Duodenal mucosa (tissue), 2 donors: ENCODE measurements around the gene FAM163A.

Experiments used
- H3K27ac ChIP-seq: one replicate; pipeline ENCODE4 v1.7.0; 2013; ENCODE audit warnings: low read depth, low read length
- H3K27me3 ChIP-seq, 2 donors: one replicate each; pipeline ENCODE4 v1.7.0; 2013; ENCODE audit warnings: low read length in 2 of 2, control low read depth in 1 of 2; ENCODE audit not compliant: insufficient read depth in 2 of 2, control insufficient read depth in 1 of 2
- H3K36me3 ChIP-seq, 2 donors: one replicate each; pipeline ENCODE4 v1.7.0; 2013; ENCODE audit warnings: low read length in 2 of 2, control low read depth in 1 of 2; ENCODE audit not compliant: insufficient read depth in 2 of 2, control insufficient read depth in 1 of 2
- H3K4me1 ChIP-seq, 2 donors: one replicate each; pipeline ENCODE4 v1.7.0; 2013; ENCODE audit warnings: low read length in 2 of 2, control low read depth in 1 of 2; ENCODE audit not compliant: insufficient read depth in 2 of 2, control insufficient read depth in 1 of 2
- H3K4me3 ChIP-seq, 2 donors: one replicate each; pipeline ENCODE4 v1.7.0; 2013; ENCODE audit warnings: low read length in 2 of 2, low read depth in 1 of 2
- H3K9ac ChIP-seq, 2 donors: one replicate each; pipeline ENCODE4 v1.7.0; 2013; ENCODE audit warnings: low read length in 2 of 2, low read depth in 1 of 2
- H3K9me3 ChIP-seq, 2 donors: one replicate each; pipeline ENCODE4 v1.7.0; 2013; ENCODE audit warnings: low read length in 2 of 2, control low read depth in 1 of 2; ENCODE audit not compliant: control insufficient read depth in 1 of 2

FAM163A gene

DNA sequence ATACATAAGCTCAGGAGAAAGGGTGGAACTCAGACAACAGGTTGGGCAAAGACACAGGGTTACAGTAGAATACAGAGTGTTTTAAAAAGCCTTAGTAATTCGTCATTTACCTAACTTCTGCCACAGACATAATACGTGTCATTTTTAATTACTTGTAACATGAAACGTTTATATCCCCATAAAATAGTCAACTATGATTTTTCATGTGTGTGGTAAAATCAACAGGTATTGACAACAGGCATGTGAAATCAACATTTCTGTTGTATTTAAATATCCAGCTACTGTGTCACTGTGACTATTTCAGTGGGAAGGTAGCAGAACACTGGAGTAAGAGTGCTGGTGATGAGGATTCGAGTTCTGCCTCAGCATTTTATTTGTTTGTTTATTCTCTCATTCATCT, 5.7 kb downstream of the FAM163A start:
- H3K27me3 ChIP-seq: peaks cover 7 to 18% of the 10 kb centered on the region in 2 donors
- H3K9me3 ChIP-seq: peaks cover 0 to 2% of the 10 kb centered on the region in 2 donors
- H3K4me3 ChIP-seq: no peak overlapping the region
- no peaks in the 10 kb centered on the region for H3K4me1 ChIP-seq
- no peak overlapping the region for H3K27ac ChIP-seq
- H3K9ac ChIP-seq: no peak overlapping the region
- no peaks in the 10 kb centered on the region for H3K36me3 ChIP-seq

- Histone ChIP-seq H3K9me3 (peaks cover 0 to 2% of the 10 kb centered on the region in 2 donors), H3K27ac (no peak overlapping the region), H3K36me3 (no peaks in the 10 kb centered on the region), H3K9ac (no peak overlapping the region), H3K27me3 (peaks cover 0 to 4% of the 10 kb centered on the region in 2 donors), H3K4me3 (no peak overlapping the region), H3K4me1 (no peaks in the 10 kb centered on the region)
These were observed 7.5 kb downstream of the FAM163A start for GRCh38 chr1:179750630-179751029.

DNA sequence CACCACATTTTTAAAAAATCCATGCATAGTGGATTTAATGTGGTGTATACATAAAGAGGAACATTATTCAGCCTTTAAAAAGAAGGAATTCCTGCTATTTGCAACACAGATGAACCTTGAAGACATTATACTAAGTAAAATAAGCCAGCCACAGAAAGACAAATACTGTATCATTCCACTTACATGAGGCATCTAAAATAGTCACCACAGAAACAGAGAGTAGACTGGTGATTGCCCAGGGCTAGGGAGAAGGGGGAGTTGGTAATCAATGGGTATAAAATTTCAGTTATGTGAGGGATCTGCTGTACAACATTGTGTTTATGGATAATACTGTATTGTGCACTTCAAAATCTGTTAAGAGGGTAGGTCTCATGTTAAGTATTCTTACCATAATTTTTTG, 10.0 kb downstream of the FAM163A start:
- no peaks in the 10 kb centered on the region for H3K27me3 ChIP-seq
- H3K4me1 ChIP-seq: no peaks in the 10 kb centered on the region
- H3K27ac ChIP-seq: no peak overlapping the region
- H3K36me3 ChIP-seq: no peaks in the 10 kb centered on the region
- peaks cover 0 to 2% of the 10 kb centered on the region in 2 donors for H3K9me3 ChIP-seq
- no peak overlapping the region for H3K4me3 ChIP-seq
- no peak overlapping the region for H3K9ac ChIP-seq

DNA sequence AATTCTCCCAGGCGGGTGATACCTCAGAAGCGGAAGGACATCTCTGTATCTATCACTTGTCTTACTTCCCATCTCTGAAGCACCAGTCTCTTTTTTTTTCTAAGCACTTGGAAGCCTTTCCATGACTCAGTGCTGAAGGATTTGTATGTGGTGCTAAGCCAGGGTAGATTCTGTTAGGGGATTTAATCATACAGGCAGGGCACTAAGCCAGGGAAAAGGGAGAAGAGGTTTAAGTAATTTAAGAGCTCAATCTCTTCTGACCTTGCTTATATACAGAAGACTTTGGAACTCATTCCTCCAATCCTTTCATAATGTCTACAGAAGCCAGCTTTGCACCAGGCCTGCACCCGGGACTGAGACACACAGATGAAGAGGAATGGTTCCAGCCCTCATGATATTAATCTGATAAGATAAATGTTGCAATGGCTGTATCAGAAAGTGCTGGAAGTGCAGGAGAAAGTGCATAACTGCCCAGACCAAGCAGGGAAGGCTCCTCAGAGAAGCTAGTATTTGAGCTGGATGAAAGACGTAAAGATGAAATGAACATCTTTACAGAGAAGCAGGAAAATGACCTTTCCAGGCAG, 11.0 kb downstream of the FAM163A start:
- Histone ChIP-seq H3K36me3 (no peaks in the 10 kb centered on the region), H3K9ac (no peak overlapping the region), H3K4me1 (no peaks in the 10 kb centered on the region), H3K9me3 (peaks cover 0 to 2% of the 10 kb centered on the region in 2 donors), H3K4me3 (no peak overlapping the region), H3K27me3 (no peaks in the 10 kb centered on the region), H3K27ac (no peak overlapping the region)

GRCh38 chr1:179757933-179758332, 14.8 kb downstream of the FAM163A start:
- Histone ChIP-seq H3K9ac (no peak overlapping the region), H3K27me3 (no peaks in the 10 kb centered on the region), H3K36me3 (no peaks in the 10 kb centered on the region), H3K4me1 (no peaks in the 10 kb centered on the region), H3K27ac (no peak overlapping the region), H3K4me3 (no peak overlapping the region), H3K9me3 (no peaks in the 10 kb centered on the region)

DNA sequence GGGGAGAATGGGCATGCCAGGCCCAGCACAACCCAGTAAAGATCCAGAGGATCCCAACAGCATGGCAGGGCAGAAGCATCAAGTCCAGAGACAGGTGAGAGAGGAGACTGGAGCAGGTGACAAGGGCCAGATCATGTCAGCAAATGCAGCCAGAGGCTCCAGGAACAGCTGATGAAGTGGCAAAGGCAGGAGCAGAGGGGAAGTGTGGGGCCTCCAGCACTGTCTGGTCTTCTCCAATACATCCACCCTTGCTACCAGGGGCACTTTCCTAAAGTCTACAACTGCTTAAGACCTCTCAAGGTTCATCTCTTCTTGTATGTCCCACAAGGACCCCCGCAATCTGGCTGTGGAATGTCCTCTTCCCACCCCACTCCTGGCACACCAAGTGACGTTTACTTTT, 17.4 kb downstream of the FAM163A start:
- H3K4me1 ChIP-seq: no peaks in the 10 kb centered on the region
- H3K27ac ChIP-seq: no peak overlapping the region
- H3K9ac ChIP-seq: no peak overlapping the region
- no peaks in the 10 kb centered on the region for H3K27me3 ChIP-seq
- H3K9me3 ChIP-seq: no peaks in the 10 kb centered on the region
- H3K4me3 ChIP-seq: no peak overlapping the region
- no peaks in the 10 kb centered on the region for H3K36me3 ChIP-seq

GRCh38 chr1:179761296-179761695, 18.2 kb downstream of the FAM163A start:
- no peak overlapping the region for H3K9ac ChIP-seq

GRCh38 chr1:179761846-179762640, 19.0 kb downstream of the FAM163A start:
- H3K36me3 ChIP-seq: no peaks in the 10 kb centered on the region

More at GRCh38 chr1:179761296-179761695, 18.2 kb downstream of the FAM163A start:
- H3K4me1 ChIP-seq: no peaks in the 10 kb centered on the region
- H3K27ac ChIP-seq: no peak overlapping the region
- H3K4me3 ChIP-seq: no peak overlapping the region
- H3K27me3 ChIP-seq: no peaks in the 10 kb centered on the region
- no peaks in the 10 kb centered on the region for H3K36me3 ChIP-seq
- H3K9me3 ChIP-seq: no peaks in the 10 kb centered on the region

GRCh38 chr1:179767177-179767581, 24.1 kb downstream of the FAM163A start:
- no peak overlapping the region for H3K9ac ChIP-seq
- peaks cover 0 to 6% of the 10 kb centered on the region in 2 donors for H3K9me3 ChIP-seq
- H3K4me3 ChIP-seq: no peak overlapping the region
- no peaks in the 10 kb centered on the region for H3K27me3 ChIP-seq
- H3K36me3 ChIP-seq: no peaks in the 10 kb centered on the region
- H3K27ac ChIP-seq: no peak overlapping the region
- H3K4me1 ChIP-seq: no peaks in the 10 kb centered on the region

More at GRCh38 chr1:179761846-179762640, 19.0 kb downstream of the FAM163A start:
- Histone ChIP-seq H3K9ac (no peak overlapping the region), H3K27ac (no peak overlapping the region), H3K4me1 (no peaks in the 10 kb centered on the region), H3K9me3 (no peaks in the 10 kb centered on the region), H3K4me3 (no peak overlapping the region), H3K27me3 (no peaks in the 10 kb centered on the region)

GRCh38 chr1:179767996-179768395, 24.9 kb downstream of the FAM163A start:
- no peak overlapping the region for H3K27ac ChIP-seq
- no peaks in the 10 kb centered on the region for H3K4me1 ChIP-seq
- peaks cover 0 to 6% of the 10 kb centered on the region in 2 donors for H3K9me3 ChIP-seq
- no peaks in the 10 kb centered on the region for H3K36me3 ChIP-seq
- no peaks in the 10 kb centered on the region for H3K27me3 ChIP-seq
- H3K9ac ChIP-seq: no peak overlapping the region
- no peak overlapping the region for H3K4me3 ChIP-seq
